Loucy (cell line): ENCODE results near the gene ALG8.

Source experiments
- H2AFZ ChIP-seq: fragments of 200-600 bp; sonication (generic); 2 replicates; pipeline ENCODE4 v1.6.0; 2016; ENCODE audit warnings: antibody characterized with exemption, mild to moderate bottlenecking, low read length, moderate library complexity
- H3F3A ChIP-seq: fragments of 200-600 bp; 2 replicates; pipeline ENCODE4 v1.6.0; 2016; ENCODE audit warnings: antibody characterized with exemption, low read depth, mild to moderate bottlenecking
- H3K27me3 ChIP-seq: fragments of 200-600 bp; sonication (generic); 2 replicates; pipeline ENCODE4 v1.6.1; 2014; ENCODE audit warnings: low read length, mild to moderate bottlenecking; ENCODE audit not compliant: insufficient read depth, poor library complexity, severe bottlenecking
- H3K36me3 ChIP-seq: fragments of 200-600 bp; sonication (generic); 2 replicates; pipeline ENCODE4 v1.6.1; 2016; ENCODE audit warnings: low read length; ENCODE audit not compliant: insufficient read depth
- H3K4me1 ChIP-seq: fragments of 200-600 bp; sonication (generic); 2 replicates; pipeline ENCODE4 v1.5.1; 2014; ENCODE audit warnings: low read length, mild to moderate bottlenecking; ENCODE audit not compliant: insufficient read depth, poor library complexity, severe bottlenecking
- H3K4me2 ChIP-seq: fragments of 200-600 bp; sonication (generic); 2 replicates; pipeline ENCODE4 v1.6.0; 2014; ENCODE audit warnings: antibody characterized with exemption, low read length, low read depth, mild to moderate bottlenecking; ENCODE audit not compliant: poor library complexity, severe bottlenecking
- H3K4me3 ChIP-seq: fragments of 200-600 bp; sonication (generic); 2 replicates; pipeline ENCODE4 v1.5.1; 2014; ENCODE audit warnings: low read length, mild to moderate bottlenecking, mixed read lengths; ENCODE audit not compliant: poor library complexity, severe bottlenecking
- H3K79me2 ChIP-seq: fragments of 200-600 bp; sonication (generic); 2 replicates; pipeline ENCODE4 v1.6.1; 2014; ENCODE audit warnings: low read length; ENCODE audit not compliant: insufficient read depth
- H3K9ac ChIP-seq: fragments of 200-600 bp; sonication (generic); 2 replicates; pipeline ENCODE4 v1.6.0; 2014; ENCODE audit warnings: mild to moderate bottlenecking, low read depth, low read length, moderate library complexity; ENCODE audit not compliant: poor library complexity, severe bottlenecking
- H3K9me2 ChIP-seq: fragments of 200-600 bp; sonication (generic); replicated peaks from 2 replicates; pipeline ENCODE4 v1.6.1; 2016; ENCODE audit warnings: low read depth, low read length, mixed read lengths
- H3K9me3 ChIP-seq: fragments of 200-600 bp; sonication (generic); 2 replicates; pipeline ENCODE4 v1.6.1; 2014; ENCODE audit warnings: mild to moderate bottlenecking, antibody characterized with exemption, low read length, low read depth; ENCODE audit not compliant: insufficient read depth
- H4K20me1 ChIP-seq: fragments of 200-600 bp; sonication (generic); 2 replicates; pipeline ENCODE4 v1.6.0; 2014; ENCODE audit warnings: antibody characterized with exemption, low read length, mild to moderate bottlenecking; ENCODE audit not compliant: insufficient read depth, poor library complexity, severe bottlenecking
- CTCF ChIP-seq: fragments of 200-600 bp; sonication (generic); conservative IDR thresholded peaks from 2 replicates; pipeline ENCODE4 v1.5.1; 2014; ENCODE audit warnings: mild to moderate bottlenecking, antibody characterized with exemption, low read length
- EZH2phosphoT487 ChIP-seq: fragments of 200-600 bp; IDR thresholded peaks from 2 replicates; pipeline ENCODE4 v1.6.1; 2018; ENCODE audit warnings: antibody characterized with exemption, mild to moderate bottlenecking, moderate library complexity, borderline replicate concordance

Gene ALG8

GRCh38 chr11:78131956-78132355, 7.5 kb downstream of the ALG8 start:
- Histone ChIP-seq H3K27me3 (no peaks in the 10 kb centered on the region), H3K79me2 (peaks cover 2% of the 10 kb centered on the region; the same call in 1 of the 2 replicates), H3K4me2 (no peak overlapping the region), H3K9ac (no peak overlapping the region), H4K20me1 (no peaks in the 10 kb centered on the region), H3F3A (no peaks in the 10 kb centered on the region), H3K4me3 (no peak overlapping the region), H3K9me2 (no peaks in the 10 kb centered on the region), H2AFZ (no peak overlapping the region), H3K9me3 (no peaks in the 10 kb centered on the region), H3K4me1 (no peaks in the 10 kb centered on the region), H3K36me3 (no peaks in the 10 kb centered on the region)
- TF ChIP-seq CTCF, result no peak
- no peak for TF ChIP-seq EZH2phosphoT487

GRCh38 chr11:78127403-78127802, 12.0 kb downstream of the ALG8 start:
- Histone ChIP-seq H3K79me2 (no peaks in the 10 kb centered on the region), H4K20me1 (no peaks in the 10 kb centered on the region), H3K36me3 (no peaks in the 10 kb centered on the region), H3K4me1 (no peaks in the 10 kb centered on the region), H3K9ac (no peak overlapping the region), H3K27me3 (no peaks in the 10 kb centered on the region), H3F3A (no peaks in the 10 kb centered on the region), H2AFZ (no peak overlapping the region), H3K9me2 (no peaks in the 10 kb centered on the region), H3K4me3 (no peak overlapping the region), H3K4me2 (no peak overlapping the region), H3K9me3 (no peaks in the 10 kb centered on the region)
- TF ChIP-seq CTCF (no peak), EZH2phosphoT487 (no peak)

- H3K4me1 ChIP-seq, result no peaks in the 10 kb centered on the region
- no peak overlapping the region for H3K4me2 ChIP-seq
- H3K9me3 ChIP-seq, result no peaks in the 10 kb centered on the region
- no peak overlapping the region for H2AFZ ChIP-seq
- no peak overlapping the region for H3K4me3 ChIP-seq
- no peaks in the 10 kb centered on the region for H4K20me1 ChIP-seq
- no peaks in the 10 kb centered on the region for H3K9me2 ChIP-seq
- H3K79me2 ChIP-seq, result no peaks in the 10 kb centered on the region
- no peaks in the 10 kb centered on the region for H3F3A ChIP-seq
- peaks cover 12% of the 10 kb centered on the region; the same call in 1 of the 2 replicates for H3K36me3 ChIP-seq
- TF ChIP-seq EZH2phosphoT487 (no peak), CTCF (no peak)
- H3K9ac ChIP-seq, result no peak overlapping the region
- no peaks in the 10 kb centered on the region for H3K27me3 ChIP-seq
Measured at GRCh38 chr11:78112582-78113275, 26.7 kb downstream of the ALG8 start.
